Measurements from ENCODE around the gene ZC3H18.

ZC3H18 gene

GRCh38 chr16:88657371-88657770 is 87.2 kb downstream of the ZC3H18 start:
- no peak for TF ChIP-seq MAX (IDR thresholded peaks at IDR 0.05; ENCODE audit: low read depth, low read length)
- TF ChIP-seq POLR2A (IDR thresholded peaks at IDR 0.05; ENCODE audit: extremely low read depth, insufficient read length) = no peak
- no peak for TF ChIP-seq MYC (IDR thresholded peaks at IDR 0.05; ENCODE audit: low read depth, low read length)
- TF ChIP-seq CTCF (IDR thresholded peaks at IDR 0.05; ENCODE audit: low read depth, low read length) = no peak

GRCh38 chr16:88658714-88659113 is 88.5 kb downstream of the ZC3H18 start:
- no peak overlapping the region for H3K4me3 ChIP-seq (ENCODE audit: low read depth, low read length)
- no peak for DNase-seq (ENCODE audit: low read depth)
- TF ChIP-seq POLR2A (IDR thresholded peaks at IDR 0.05; ENCODE audit: extremely low read depth, insufficient read length) = no peak
- TF ChIP-seq MAX (IDR thresholded peaks at IDR 0.05; ENCODE audit: low read depth, low read length) = no peak
- no peak for TF ChIP-seq MYC (IDR thresholded peaks at IDR 0.05; ENCODE audit: low read depth, low read length)
- no peak for TF ChIP-seq CTCF (IDR thresholded peaks at IDR 0.05; ENCODE audit: low read depth, low read length)

More at GRCh38 chr16:88657371-88657770, 87.2 kb downstream of the ZC3H18 start:
- no peak for DNase-seq (ENCODE audit: low read depth)
- H3K4me3 ChIP-seq (ENCODE audit: low read depth, low read length) = no peak overlapping the region

- no peak overlapping the region for H3K4me3 ChIP-seq (ENCODE audit: low read depth, low read length)
- DNase-seq (ENCODE audit: low read depth) = no peak
- no peak for TF ChIP-seq MAX (IDR thresholded peaks at IDR 0.05; ENCODE audit: low read depth, low read length)
These were observed 89.0 kb downstream of the ZC3H18 start for GRCh38 chr16:88659160-88659559.

GRCh38 chr16:88661468-88661867 is 91.3 kb downstream of the ZC3H18 start:
- peak overlapping the region; percentile 76 for H3K4me3 ChIP-seq (ENCODE audit: low read depth, low read length)
- TF ChIP-seq POLR2A (IDR thresholded peaks at IDR 0.05; ENCODE audit: extremely low read depth, insufficient read length) (no peak), CTCF (IDR thresholded peaks at IDR 0.05; ENCODE audit: low read depth, low read length) (no peak), MYC (IDR thresholded peaks at IDR 0.05; ENCODE audit: low read depth, low read length) (no peak), MAX (IDR thresholded peaks at IDR 0.05; ENCODE audit: low read depth, low read length) (no peak)
- DNase-seq (ENCODE audit: low read depth) = no peak

GRCh38 chr16:88662222-88662842 is 92.1 kb downstream of the ZC3H18 start:
- TF ChIP-seq CTCF (IDR thresholded peaks at IDR 0.05; ENCODE audit: low read depth, low read length) (no peak), MAX (IDR thresholded peaks at IDR 0.05; ENCODE audit: low read depth, low read length) (no peak), MYC (IDR thresholded peaks at IDR 0.05; ENCODE audit: low read depth, low read length) (no peak), POLR2A (IDR thresholded peaks at IDR 0.05; ENCODE audit: extremely low read depth, insufficient read length) (no peak)

GRCh38 chr16:88662843-88663606 is 92.8 kb downstream of the ZC3H18 start, which contains the start of gene MVD:
Gene MVD, minus strand, starts transcription at chr16:88663091. Its CDS starts 11 bp downstream, at chr16:88663080.
- peak; percentile 99 for DNase-seq (ENCODE audit: low read depth)
- peak; percentile 54 for TF ChIP-seq MAX (IDR thresholded peaks at IDR 0.05; ENCODE audit: low read depth, low read length)
- TF ChIP-seq CTCF (IDR thresholded peaks at IDR 0.05; ENCODE audit: low read depth, low read length) = no peak
- TF ChIP-seq MYC (IDR thresholded peaks at IDR 0.05; ENCODE audit: low read depth, low read length) = peak; percentile 44; the same call in 1 of the 2 replicates
- TF ChIP-seq POLR2A (IDR thresholded peaks at IDR 0.05; ENCODE audit: extremely low read depth, insufficient read length) = peak; percentile 80
- peak within 1 kb of the TSS; percentile 76 for H3K4me3 ChIP-seq (ENCODE audit: low read depth, low read length)

More at GRCh38 chr16:88662222-88662842, 92.1 kb downstream of the ZC3H18 start:
- peak overlapping the region; percentile 76 for H3K4me3 ChIP-seq (ENCODE audit: low read depth, low read length)
- peak; percentile 39 for DNase-seq (ENCODE audit: low read depth)

Data from NB4 (cell line).